Stimulated activated CD4-positive, alpha-beta T cell treated with anti-CD3 and anti-CD28 coated beads, Interleukin-4, amount 100 ng/mL, for 24 hours (primary cell): ENCODE results near the gene COL25A1.

ENCODE experiments used
- DNase-seq: peaks from one replicate; pipeline ENCODE4 v3.0.0-alpha.2; 2020

COL25A1 gene

GRCh38 chr4:108793415-108793814 is 509.0 kb downstream of the COL25A1 start:
- DNase-seq: no peak

GRCh38 chr4:108788731-108789130 is 513.7 kb downstream of the COL25A1 start:
- no peak for DNase-seq

- no peak for DNase-seq
Observed at GRCh38 chr4:108787724-108788123, 514.7 kb downstream of the COL25A1 start.

- no peak for DNase-seq
Observed at GRCh38 chr4:108787106-108787505, 515.4 kb downstream of the COL25A1 start.

GRCh38 chr4:108786351-108786750 is 516.1 kb downstream of the COL25A1 start:
- no peak for DNase-seq

- DNase-seq: no peak
Observed at GRCh38 chr4:108783665-108784463, 518.6 kb downstream of the COL25A1 start.

GRCh38 chr4:108779958-108780357 is 522.5 kb downstream of the COL25A1 start:
- no peak for DNase-seq

GRCh38 chr4:108777388-108777787 is 525.1 kb downstream of the COL25A1 start:
- no peak for DNase-seq

- DNase-seq: no peak
Observed at GRCh38 chr4:108775921-108776320, 526.5 kb downstream of the COL25A1 start.

GRCh38 chr4:108774809-108775530 is 527.5 kb downstream of the COL25A1 start:
- DNase-seq: no peak

GRCh38 chr4:108772402-108772801 is 530.1 kb downstream of the COL25A1 start:
- no peak for DNase-seq

- DNase-seq: no peak
Observed at GRCh38 chr4:108766058-108766457, 536.4 kb downstream of the COL25A1 start.

GRCh38 chr4:108763986-108764385 is 538.5 kb downstream of the COL25A1 start:
- DNase-seq: no peak

- no peak for DNase-seq
Observed at GRCh38 chr4:108763226-108763593, 539.2 kb downstream of the COL25A1 start.

- DNase-seq: peak; percentile 14
Observed at GRCh38 chr4:108762559-108763225, 539.8 kb downstream of the COL25A1 start, which contains the start of gene ETNPPL. Gene ETNPPL, minus strand, starts transcription at chr4:108763053. Its CDS starts 155 bp downstream, at chr4:108762898.
